Activated CD4-positive, alpha-beta memory T cell treated with anti-CD3 and anti-CD28 coated beads, Interleukin-2, amount 10 ng/mL, durations not matched to agents 7 days and 5 days (primary cell): ENCODE data around the gene GP1BB. TPM values are rescaled to one million over a fixed set of nuclear protein-coding genes. Genes with fewer than 3 reads are reported as not detected.

Experiments
- CTCF ChIA-PET: fragments of 350-600 bp; sonication (Branson Sonifier 250); formaldehyde crosslinking; loops from one replicate; lab custom pipeline; 2021; ENCODE audit warnings: antibody characterized with exemption, inconsistent platforms; lab: Charles Lee
- POLR2A ChIA-PET: fragments of 350-600 bp; sonication (Branson Sonifier 250); formaldehyde crosslinking; loops from one replicate; lab custom pipeline; 2021; ENCODE audit warnings: antibody characterized with exemption; lab: Charles Lee
- DNase-seq: peaks from one replicate; pipeline ENCODE4 v3.0.0-alpha.2; 2020
- H3K27ac Mint-ChIP-seq: one replicate; pipeline ENCODE4 v1.8.0; 2021; ENCODE audit warnings: mild to moderate bottlenecking, mixed read lengths
- H3K27me3 Mint-ChIP-seq: one replicate; pipeline ENCODE4 v1.8.0; 2021; ENCODE audit warnings: mixed read lengths
- H3K36me3 Mint-ChIP-seq: one replicate; pipeline ENCODE4 v1.8.0; 2021; ENCODE audit warnings: low read depth, mixed read lengths
- H3K4me1 Mint-ChIP-seq: one replicate; pipeline ENCODE4 v1.8.0; 2021; ENCODE audit warnings: mixed read lengths
- H3K4me3 Mint-ChIP-seq: one replicate; pipeline ENCODE4 v1.8.0; 2021; ENCODE audit warnings: mild to moderate bottlenecking, mixed read lengths
- H3K9me3 Mint-ChIP-seq: one replicate; pipeline ENCODE4 v1.8.0; 2021; ENCODE audit warnings: mixed read lengths
- total RNA-seq, 2 experiments: library from RNA; stranded (reverse); gene quantifications; one replicate each; pipeline ENCODE4 v1.2.3, GENCODE V29; 2021

GP1BB gene
- total RNA-seq, 2 experiments from 2014 or later = not detected

- Mint-ChIP-seq H3K36me3 (no peaks in the 10 kb centered on the region), H3K27me3 (peaks cover 28% of the 10 kb centered on the region), H3K27ac (no peak overlapping the region), H3K4me1 (peaks cover 5% of the 10 kb centered on the region), H3K4me3 (peak overlapping the region; percentile 39), H3K9me3 (no peaks in the 10 kb centered on the region)
- POLR2A ChIA-PET = no interaction called here
- CTCF ChIA-PET = no interaction called here
- no peak for DNase-seq
Measured at GRCh38 chr22:19713650-19714311, 9.6 kb upstream of the GP1BB start.

GRCh38 chr22:19714312-19715187 lies 8.8 kb upstream of the GP1BB start, which contains the start of gene SEPTIN5:
Gene SEPTIN5, plus strand, starts transcription at chr22:19714503. Its CDS starts 86 bp downstream, at chr22:19714589.
- Mint-ChIP-seq H3K4me1 (peaks cover 5% of the 10 kb centered on the region), H3K36me3 (no peaks in the 10 kb centered on the region), H3K27me3 (peaks cover 32% of the 10 kb centered on the region), H3K9me3 (no peaks in the 10 kb centered on the region), H3K27ac (no peak within 1 kb of the TSS), H3K4me3 (peak within 1 kb of the TSS; percentile 39)
- no peak for DNase-seq
- POLR2A ChIA-PET = no interaction called here
- CTCF ChIA-PET = interaction anchor here (1.0 kb wide), 1 partner anchor 16 kb away, joined by 3 read pairs; no protein-coding TSS in a partner anchor

- Mint-ChIP-seq H3K27ac (no peak overlapping the region), H3K4me3 (no peak overlapping the region), H3K4me1 (peaks cover 5% of the 10 kb centered on the region), H3K36me3 (no peaks in the 10 kb centered on the region), H3K27me3 (peaks cover 39% of the 10 kb centered on the region), H3K9me3 (no peaks in the 10 kb centered on the region)
- CTCF ChIA-PET = interaction anchor here (1.0 kb wide), 1 partner anchor 15 kb away, joined by 3 read pairs; no protein-coding TSS in a partner anchor
- POLR2A ChIA-PET = interaction anchor here (1.5 kb wide), 1 partner anchor 653 kb away, joined by 3 read pairs; no protein-coding TSS in a partner anchor
- DNase-seq = no peak
Measured at GRCh38 chr22:19715188-19715930, 8.0 kb upstream of the GP1BB start.

- no peaks in the 10 kb centered on the region for H3K36me3 Mint-ChIP-seq
- no peaks in the 10 kb centered on the region for H3K9me3 Mint-ChIP-seq
- H3K4me3 Mint-ChIP-seq = peak overlapping the region; percentile 13
- H3K27ac Mint-ChIP-seq = no peak overlapping the region
- peaks cover 46% of the 10 kb centered on the region for H3K27me3 Mint-ChIP-seq
- ChIA-PET POLR2A (interaction anchor here (1.5 kb wide), 1 partner anchor 654 kb away, joined by 3 read pairs; no protein-coding TSS in a partner anchor), CTCF (interaction anchor here (1.0 kb wide), 2 partner anchors 14 to 117 kb away, joined by 3 read pairs; no protein-coding TSS in a partner anchor)
- H3K4me1 Mint-ChIP-seq = peaks cover 5% of the 10 kb centered on the region
- no peak for DNase-seq
Measured at GRCh38 chr22:19716041-19716828, 7.1 kb upstream of the GP1BB start.

GRCh38 chr22:19716829-19717105 lies 6.6 kb upstream of the GP1BB start:
- Mint-ChIP-seq H3K27me3 (peaks cover 51% of the 10 kb centered on the region), H3K36me3 (no peaks in the 10 kb centered on the region)
- POLR2A ChIA-PET = interaction anchor here (1.5 kb wide), 1 partner anchor 655 kb away, joined by 3 read pairs; no protein-coding TSS in a partner anchor

GRCh38 chr22:19717181-19717580 lies 6.2 kb upstream of the GP1BB start:
- H3K27ac Mint-ChIP-seq = no peak overlapping the region
- POLR2A ChIA-PET = interaction anchor here (1.5 kb wide), 1 partner anchor 655 kb away, joined by 3 read pairs; no protein-coding TSS in a partner anchor
- no peaks in the 10 kb centered on the region for H3K9me3 Mint-ChIP-seq
- no peak overlapping the region for H3K4me3 Mint-ChIP-seq
- H3K4me1 Mint-ChIP-seq = peaks cover 5% of the 10 kb centered on the region
- CTCF ChIA-PET = interaction anchor here (1.0 kb wide), 1 partner anchor 116 kb away, joined by 3 read pairs; no protein-coding TSS in a partner anchor
- DNase-seq = no peak
- no peaks in the 10 kb centered on the region for H3K36me3 Mint-ChIP-seq
- H3K27me3 Mint-ChIP-seq = peaks cover 50% of the 10 kb centered on the region

More at GRCh38 chr22:19716829-19717105, 6.6 kb upstream of the GP1BB start:
- no peak for DNase-seq
- H3K27ac Mint-ChIP-seq = no peak overlapping the region
- H3K4me3 Mint-ChIP-seq = peak overlapping the region; percentile 13
- no peaks in the 10 kb centered on the region for H3K9me3 Mint-ChIP-seq
- CTCF ChIA-PET = interaction anchor here (1.0 kb wide), 1 partner anchor 116 kb away, joined by 3 read pairs; no protein-coding TSS in a partner anchor
- H3K4me1 Mint-ChIP-seq = peaks cover 5% of the 10 kb centered on the region

GRCh38 chr22:19717691-19718455 lies 5.5 kb upstream of the GP1BB start:
- peaks cover 50% of the 10 kb centered on the region for H3K27me3 Mint-ChIP-seq
- no peaks in the 10 kb centered on the region for H3K36me3 Mint-ChIP-seq
- peak overlapping the region; percentile 46 for H3K4me3 Mint-ChIP-seq
- no peak overlapping the region for H3K27ac Mint-ChIP-seq
- ChIA-PET POLR2A (no interaction called here), CTCF (no interaction called here)
- peaks cover 5% of the 10 kb centered on the region for H3K4me1 Mint-ChIP-seq
- no peaks in the 10 kb centered on the region for H3K9me3 Mint-ChIP-seq
- peak; percentile 82 for DNase-seq

GRCh38 chr22:19718456-19719049 lies 4.8 kb upstream of the GP1BB start:
- ChIA-PET POLR2A (no interaction called here), CTCF (no interaction called here)
- Mint-ChIP-seq H3K4me3 (no peak overlapping the region), H3K4me1 (peaks cover 8% of the 10 kb centered on the region), H3K27me3 (peaks cover 48% of the 10 kb centered on the region), H3K36me3 (no peaks in the 10 kb centered on the region), H3K9me3 (no peaks in the 10 kb centered on the region), H3K27ac (no peak overlapping the region)
- no peak for DNase-seq

GRCh38 chr22:19719050-19719482 lies 4.3 kb upstream of the GP1BB start:
- Mint-ChIP-seq H3K27ac (no peak overlapping the region), H3K36me3 (no peaks in the 10 kb centered on the region), H3K4me3 (peak overlapping the region; percentile 41), H3K27me3 (peaks cover 44% of the 10 kb centered on the region), H3K9me3 (no peaks in the 10 kb centered on the region), H3K4me1 (peaks cover 7% of the 10 kb centered on the region)
- ChIA-PET POLR2A (no interaction called here), CTCF (interaction anchor here (0.8 kb wide), 1 partner anchor 11 kb away, joined by 4 read pairs; no protein-coding TSS in a partner anchor)
- no peak for DNase-seq

- POLR2A ChIA-PET = interaction anchor here (1.5 kb wide), 1 partner anchor 11 kb away, joined by 3 read pairs; no protein-coding TSS in a partner anchor
- peak overlapping the region; percentile 41 for H3K4me3 Mint-ChIP-seq
- peaks cover 46% of the 10 kb centered on the region for H3K27me3 Mint-ChIP-seq
- no peaks in the 10 kb centered on the region for H3K9me3 Mint-ChIP-seq
- CTCF ChIA-PET = interaction anchor here (0.8 kb wide), 1 partner anchor 11 kb away, joined by 4 read pairs; no protein-coding TSS in a partner anchor
- no peak for DNase-seq
- H3K36me3 Mint-ChIP-seq = no peaks in the 10 kb centered on the region
- no peak overlapping the region for H3K27ac Mint-ChIP-seq
- peaks cover 8% of the 10 kb centered on the region for H3K4me1 Mint-ChIP-seq
Measured at GRCh38 chr22:19719488-19720021, 3.8 kb upstream of the GP1BB start.
